ENCODE measurements around the gene TECPR1. TPM values are rescaled to one million over a fixed set of nuclear protein-coding genes. Genes with fewer than 3 reads are reported as not detected.
A peak's percentile ranks its signal among the peaks of the same experiment; 100 is the strongest.

The TECPR1 gene, protein sequence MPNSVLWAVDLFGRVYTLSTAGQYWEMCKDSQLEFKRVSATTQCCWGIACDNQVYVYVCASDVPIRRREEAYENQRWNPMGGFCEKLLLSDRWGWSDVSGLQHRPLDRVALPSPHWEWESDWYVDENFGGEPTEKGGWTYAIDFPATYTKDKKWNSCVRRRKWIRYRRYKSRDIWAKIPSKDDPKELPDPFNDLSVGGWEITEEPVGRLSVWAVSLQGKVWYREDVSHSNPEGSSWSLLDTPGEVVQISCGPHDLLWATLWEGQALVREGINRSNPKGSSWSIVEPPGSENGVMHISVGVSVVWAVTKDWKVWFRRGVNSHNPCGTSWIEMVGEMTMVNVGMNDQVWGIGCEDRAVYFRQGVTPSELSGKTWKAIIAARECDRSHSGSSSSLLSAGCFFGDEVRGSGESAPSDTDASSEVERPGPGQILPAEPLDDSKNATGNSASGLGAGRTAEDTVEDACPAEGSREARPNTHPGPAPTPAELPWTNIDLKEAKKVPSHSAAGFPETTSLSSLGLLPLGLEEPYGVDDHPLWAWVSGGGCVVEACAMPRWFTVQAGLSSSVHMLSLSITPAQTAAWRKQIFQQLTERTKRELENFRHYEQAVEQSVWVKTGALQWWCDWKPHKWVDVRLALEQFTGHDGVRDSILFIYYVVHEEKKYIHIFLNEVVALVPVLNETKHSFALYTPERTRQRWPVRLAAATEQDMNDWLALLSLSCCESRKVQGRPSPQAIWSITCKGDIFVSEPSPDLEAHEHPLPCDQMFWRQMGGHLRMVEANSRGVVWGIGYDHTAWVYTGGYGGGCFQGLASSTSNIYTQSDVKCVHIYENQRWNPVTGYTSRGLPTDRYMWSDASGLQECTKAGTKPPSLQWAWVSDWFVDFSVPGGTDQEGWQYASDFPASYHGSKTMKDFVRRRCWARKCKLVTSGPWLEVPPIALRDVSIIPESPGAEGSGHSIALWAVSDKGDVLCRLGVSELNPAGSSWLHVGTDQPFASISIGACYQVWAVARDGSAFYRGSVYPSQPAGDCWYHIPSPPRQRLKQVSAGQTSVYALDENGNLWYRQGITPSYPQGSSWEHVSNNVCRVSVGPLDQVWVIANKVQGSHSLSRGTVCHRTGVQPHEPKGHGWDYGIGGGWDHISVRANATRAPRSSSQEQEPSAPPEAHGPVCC
- total RNA-seq (2014; rRNA removed; shearing (Covaris generic)), result 16.7 and 17.4 TPM in 2 replicates

DNA sequence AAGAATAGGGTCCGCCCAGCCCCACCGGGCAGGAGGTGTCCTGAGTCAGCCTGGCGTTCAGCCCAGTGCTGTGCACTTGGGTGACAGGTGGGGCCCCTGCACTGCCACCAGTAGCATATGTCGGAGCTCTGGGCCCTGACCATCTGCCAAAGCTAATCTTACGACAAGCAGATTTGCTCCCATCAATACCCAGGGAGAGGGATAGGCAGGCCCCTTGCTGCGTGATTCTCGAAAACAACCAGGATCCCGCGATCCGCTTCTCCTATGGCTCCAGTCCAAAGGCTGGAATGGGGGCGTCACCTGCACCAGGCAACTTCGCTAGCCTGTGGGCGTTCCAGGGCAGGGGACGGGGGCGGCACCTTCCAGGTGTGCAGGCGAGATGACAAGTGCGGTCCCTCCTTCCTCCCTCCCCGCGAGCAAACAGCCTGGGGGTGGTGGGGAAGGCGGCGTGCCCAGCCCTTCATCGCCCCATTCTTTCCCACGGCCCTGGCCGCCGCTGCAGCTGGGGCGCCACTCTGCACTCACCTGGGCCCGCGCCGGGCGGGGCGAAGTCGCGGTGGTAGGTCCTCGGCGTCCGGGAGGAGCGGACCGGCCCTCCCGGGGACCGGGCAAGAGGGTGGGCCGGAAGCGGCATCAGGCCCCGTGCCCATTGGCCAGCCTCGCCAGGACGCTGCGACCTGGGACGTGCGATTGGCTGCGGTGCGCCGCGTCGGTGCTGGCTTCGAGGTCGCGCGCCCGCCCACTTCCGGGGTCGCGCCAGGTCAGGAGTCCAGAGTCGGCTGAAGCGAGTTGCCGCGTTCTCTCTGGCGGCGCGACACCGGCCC lies at the start of gene TECPR1:
TECPR1 (minus strand) TSS at position 632 of the 824 bp plus-strand sequence. CDS start 6,086 bp downstream, outside the sequence.
- peak; percentile 86 for DNase-seq (ENCODE audit: low spot score)

GRCh38 chr7:98300595-98301372 lies 48.8 kb upstream of the TECPR1 start:
- no peak for DNase-seq (ENCODE audit: low spot score)

DNA sequence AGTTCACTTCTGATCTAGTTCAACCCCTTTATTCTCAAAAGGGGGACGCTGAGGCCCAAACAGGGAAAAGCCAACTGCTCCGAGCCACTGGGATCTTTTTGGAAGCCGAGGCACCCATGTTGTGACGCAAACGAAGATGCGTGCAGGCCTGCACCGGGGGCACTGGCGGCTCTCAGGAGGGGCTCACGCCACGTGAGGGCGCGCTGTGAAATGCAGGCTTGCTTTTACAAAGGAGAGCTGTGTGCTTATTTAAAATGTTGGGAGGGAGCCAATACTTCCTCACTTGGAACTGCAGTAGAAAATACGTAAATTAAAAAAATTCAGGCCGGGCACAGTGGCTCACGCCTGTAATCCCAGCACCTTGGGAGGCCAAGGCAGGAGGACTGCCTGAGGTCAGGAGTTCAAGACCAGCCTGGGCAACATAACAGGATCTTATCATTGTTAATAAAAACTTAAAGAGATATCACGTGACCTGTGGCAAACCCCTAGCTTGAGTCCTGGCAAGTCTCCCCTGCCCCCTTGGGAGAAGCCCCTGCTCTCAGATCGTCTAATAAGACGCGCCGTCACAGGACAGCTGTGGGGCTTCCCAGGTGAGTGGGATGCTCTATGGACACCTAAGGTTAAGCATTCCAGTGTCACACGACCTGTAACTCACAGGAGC lies 45.7 kb upstream of the TECPR1 start:
- no peak for DNase-seq (ENCODE audit: low spot score)

- no peak for DNase-seq (ENCODE audit: low spot score)
These were observed 44.8 kb upstream of the TECPR1 start for GRCh38 chr7:98296833-98297232.

- no peak for DNase-seq (ENCODE audit: low spot score)
These were observed 43.6 kb upstream of the TECPR1 start for GRCh38 chr7:98295467-98296192.

GRCh38 chr7:98294798-98295382 lies 42.9 kb upstream of the TECPR1 start:
- peak; percentile 62 for DNase-seq (ENCODE audit: low spot score)

DNA sequence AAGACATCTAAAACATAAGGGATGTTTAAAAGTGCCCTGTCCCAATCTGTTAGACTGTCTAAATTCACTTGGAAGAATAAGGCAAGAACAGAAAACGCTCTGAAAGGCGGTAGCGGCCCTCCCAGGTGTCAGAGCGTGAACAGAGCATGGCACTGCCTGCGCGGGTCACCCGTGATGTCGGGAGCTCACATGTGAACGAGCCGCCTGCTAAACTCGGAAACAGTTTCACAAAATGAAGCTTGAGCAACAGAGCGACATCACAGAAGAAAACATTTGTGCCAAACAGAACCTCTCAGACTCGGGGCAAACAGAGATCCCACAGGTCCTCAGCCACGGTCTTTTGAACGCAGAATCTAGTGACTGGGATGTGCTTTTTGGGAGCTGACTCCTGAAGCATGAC lies 42.3 kb upstream of the TECPR1 start:
- no peak for DNase-seq (ENCODE audit: low spot score)

DNA sequence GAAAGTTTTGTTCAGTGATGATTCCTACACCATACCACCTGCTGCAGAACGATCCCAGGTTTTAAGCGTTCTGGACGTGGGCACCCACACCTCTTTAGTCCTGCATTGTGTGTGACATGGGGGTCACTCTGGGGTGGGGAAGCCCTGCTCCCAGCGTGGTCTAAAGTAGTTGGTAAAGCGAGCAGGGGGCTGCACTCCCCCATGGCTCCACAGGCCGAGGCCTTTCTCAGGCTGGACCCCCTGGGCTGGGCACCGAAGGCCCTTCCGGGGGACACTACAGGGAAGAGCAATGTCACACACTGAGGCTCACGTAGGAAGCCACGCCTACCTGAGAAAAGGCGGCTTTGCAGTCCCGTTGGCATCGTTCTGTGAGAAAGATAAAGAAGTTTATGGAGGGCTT lies 41.7 kb upstream of the TECPR1 start:
- DNase-seq (ENCODE audit: low spot score), result no peak

- no peak for DNase-seq (ENCODE audit: low spot score)
These were observed 41.2 kb upstream of the TECPR1 start for GRCh38 chr7:98293265-98293664.

DNA sequence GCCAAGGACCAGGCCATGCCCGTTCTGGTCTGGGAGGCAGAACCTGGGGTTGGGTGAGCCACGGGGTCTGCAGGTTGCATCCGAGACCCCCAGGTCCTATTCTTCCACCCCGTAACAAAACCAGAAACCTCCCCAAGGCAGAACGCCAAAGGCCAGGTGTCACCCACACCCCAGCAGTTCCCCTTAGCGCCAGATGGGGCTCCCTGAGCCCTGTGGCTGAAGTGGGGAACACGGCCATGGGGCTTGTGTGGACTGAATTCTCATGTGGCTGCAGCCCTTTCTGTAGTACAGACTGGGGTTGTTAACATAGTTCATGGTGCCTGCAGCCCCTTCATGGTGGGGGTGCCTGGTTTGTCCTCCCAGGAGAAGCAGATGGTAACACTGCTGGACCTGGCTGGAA lies 39.7 kb upstream of the TECPR1 start:
- DNase-seq (ENCODE audit: low spot score), result no peak

DNA sequence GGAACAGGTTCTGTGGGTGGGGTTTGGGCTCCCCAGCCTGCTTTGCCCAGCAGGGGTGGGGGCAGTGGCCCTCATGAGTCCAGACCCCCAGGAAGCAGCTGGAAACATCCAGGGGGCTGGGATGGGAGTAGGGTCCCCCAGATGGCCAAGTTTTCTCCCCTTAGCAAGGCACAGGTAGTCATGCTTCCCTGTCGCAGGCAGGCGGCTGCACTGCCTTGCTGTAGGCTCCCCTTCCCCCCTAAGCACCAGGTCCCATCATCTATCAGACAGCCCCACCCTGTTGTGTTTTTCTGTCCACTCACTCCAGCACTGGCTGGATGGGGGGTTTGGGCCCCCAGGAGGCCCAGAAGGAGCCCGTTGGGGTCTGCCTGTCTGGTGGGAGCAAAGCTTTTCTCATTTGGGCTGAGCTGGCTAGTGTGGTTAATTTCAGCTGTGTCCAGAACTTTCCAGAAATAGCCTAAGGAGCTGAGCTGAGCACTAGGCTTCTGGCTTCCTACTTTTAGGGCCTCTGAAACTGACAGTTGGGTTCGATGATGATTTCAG lies 37.4 kb upstream of the TECPR1 start:
- no peak for DNase-seq (ENCODE audit: low spot score)

DNA sequence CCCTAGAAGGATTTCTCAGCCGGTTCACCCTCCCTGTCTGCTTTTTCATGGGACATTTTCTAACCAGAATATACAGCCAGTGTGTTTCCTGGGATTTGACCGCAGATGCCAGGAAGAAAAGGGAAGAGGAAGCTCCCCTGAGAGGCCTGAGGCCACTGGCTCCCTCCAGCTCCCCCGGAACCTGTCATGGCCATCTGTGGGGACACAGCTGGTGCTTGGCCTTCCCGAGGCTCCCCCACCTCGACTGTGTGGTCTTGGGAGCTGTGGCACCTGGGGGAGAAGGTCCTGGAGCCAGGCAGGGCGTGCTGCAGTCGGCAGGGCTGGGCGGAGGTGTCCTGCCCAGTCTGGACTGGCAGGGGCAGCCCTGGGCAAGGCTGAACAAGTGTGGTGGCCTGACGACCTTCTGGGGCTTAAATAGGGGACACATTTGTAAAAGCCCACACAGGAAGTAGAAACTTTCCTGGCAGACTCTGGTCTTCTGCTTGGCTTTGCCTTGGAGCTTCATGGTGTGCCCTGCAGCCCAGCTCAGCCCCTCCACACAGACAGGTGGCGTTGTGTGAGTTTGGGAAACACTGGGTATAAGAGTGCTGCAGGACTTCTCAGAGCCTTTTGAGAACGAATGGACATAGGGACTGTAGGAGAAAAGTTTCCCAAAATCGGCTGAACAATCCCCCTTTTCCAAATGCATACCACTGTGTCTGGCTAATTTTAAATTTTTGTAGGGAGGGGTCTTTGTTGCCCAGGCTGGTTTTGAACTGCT lies 36.2 kb upstream of the TECPR1 start:
- DNase-seq (ENCODE audit: low spot score), result no peak

- no peak for DNase-seq (ENCODE audit: low spot score)
These were observed 35.5 kb upstream of the TECPR1 start for GRCh38 chr7:98287486-98287959.

GRCh38 chr7:98286701-98287485 lies 34.9 kb upstream of the TECPR1 start:
- no peak for DNase-seq (ENCODE audit: low spot score)

DNA sequence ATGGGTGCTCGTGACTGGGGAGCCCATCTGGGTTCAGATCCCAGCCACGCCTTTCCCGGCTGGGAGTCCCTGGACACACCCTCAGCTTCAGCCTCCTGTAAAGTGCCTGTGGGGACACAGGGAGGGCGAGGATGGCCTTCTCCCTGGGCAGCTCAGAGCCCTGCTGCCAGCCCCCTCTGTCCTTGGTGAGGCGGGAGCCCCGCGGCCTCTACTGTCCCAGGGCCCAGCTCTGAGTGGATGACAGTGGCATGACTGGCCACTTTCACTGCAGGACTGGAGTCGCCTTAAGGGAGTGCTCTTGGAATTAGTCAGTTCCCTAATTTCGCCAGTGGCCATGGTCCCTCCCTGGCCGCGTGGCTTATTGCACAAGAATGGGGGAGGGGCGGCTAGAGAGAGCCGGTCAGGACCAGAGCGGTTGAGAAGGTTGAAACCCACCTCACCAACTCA lies 34.1 kb upstream of the TECPR1 start:
- peak; percentile 88 for DNase-seq (ENCODE audit: low spot score)

Measured in A172 (cell line).